IPS-20b (cell line): ENCODE measurements around the gene EP300.
"Not testable (repeated sequence)": the region's sequence is repeated elsewhere in the genome, so short reads cannot be mapped to it uniquely, and the experiment has no call there.

Experiments used
- H3K27ac ChIP-seq: one replicate; pipeline ENCODE4 v1.5.1; 2013; ENCODE audit warnings: low read length
- H3K27me3 ChIP-seq: 2 replicates; pipeline ENCODE4 v1.6.1; 2013; ENCODE audit warnings: mild to moderate bottlenecking, low read length, inconsistent platforms; ENCODE audit not compliant: insufficient read depth
- H3K36me3 ChIP-seq: 2 replicates; pipeline ENCODE4 v1.6.1; 2013; ENCODE audit warnings: low read depth, mild to moderate bottlenecking, inconsistent platforms, low read length, moderate library complexity; ENCODE audit not compliant: insufficient read depth
- H3K4me1 ChIP-seq: 2 replicates; pipeline ENCODE4 v1.6.1; 2013; ENCODE audit warnings: mild to moderate bottlenecking, control low read depth, inconsistent platforms, low read length, moderate library complexity; ENCODE audit not compliant: insufficient read depth
- H3K4me3 ChIP-seq: 2 replicates; pipeline ENCODE4 v1.5.1; 2013; ENCODE audit warnings: mild to moderate bottlenecking, low read length, inconsistent platforms
- H3K9ac ChIP-seq: 2 replicates; pipeline ENCODE4 v1.6.1; 2013; ENCODE audit warnings: low read depth, mild to moderate bottlenecking, inconsistent platforms, low read length, moderate library complexity
- H3K9me3 ChIP-seq: 2 replicates; pipeline ENCODE4 v1.6.1; 2013; ENCODE audit warnings: mild to moderate bottlenecking, low read depth, low read length, inconsistent platforms; ENCODE audit not compliant: insufficient read depth

Gene EP300

GRCh38 chr22:41064326-41064725 is 28.1 kb upstream of the EP300 start:
- H3K9ac ChIP-seq, H3K27ac ChIP-seq, H3K27me3 ChIP-seq, H3K4me1 ChIP-seq, H3K9me3 ChIP-seq, H3K4me3 ChIP-seq, H3K36me3 ChIP-seq: not testable (repeated sequence)

GRCh38 chr22:41066341-41066740 is 26.1 kb upstream of the EP300 start:
- H3K9ac ChIP-seq, H3K4me1 ChIP-seq, H3K27me3 ChIP-seq, H3K36me3 ChIP-seq, H3K9me3 ChIP-seq, H3K4me3 ChIP-seq, H3K27ac ChIP-seq: not testable (repeated sequence)

GRCh38 chr22:41067968-41068367 is 24.4 kb upstream of the EP300 start:
- H3K9ac ChIP-seq, H3K9me3 ChIP-seq, H3K27ac ChIP-seq, H3K36me3 ChIP-seq, H3K4me3 ChIP-seq, H3K27me3 ChIP-seq, H3K4me1 ChIP-seq: not testable (repeated sequence)

GRCh38 chr22:41070665-41071331 is 21.6 kb upstream of the EP300 start:
- H3K4me1 ChIP-seq = no peaks in the 10 kb centered on the region
- no peaks in the 10 kb centered on the region for H3K27me3 ChIP-seq
- no peaks in the 10 kb centered on the region for H3K9me3 ChIP-seq
- H3K4me3 ChIP-seq = no peak overlapping the region
- no peak overlapping the region for H3K27ac ChIP-seq
- no peak overlapping the region for H3K9ac ChIP-seq
- H3K36me3 ChIP-seq = no peaks in the 10 kb centered on the region

- Histone ChIP-seq H3K9me3 (no peaks in the 10 kb centered on the region), H3K4me3 (no peak overlapping the region), H3K36me3 (no peaks in the 10 kb centered on the region), H3K27me3 (no peaks in the 10 kb centered on the region), H3K9ac (no peak overlapping the region), H3K4me1 (no peaks in the 10 kb centered on the region), H3K27ac (no peak overlapping the region)
Observed at GRCh38 chr22:41074061-41074460, 18.3 kb upstream of the EP300 start.

- Histone ChIP-seq H3K4me1 (no peaks in the 10 kb centered on the region), H3K27me3 (no peaks in the 10 kb centered on the region), H3K27ac (no peak overlapping the region), H3K9ac (no peak overlapping the region), H3K4me3 (no peak overlapping the region), H3K36me3 (no peaks in the 10 kb centered on the region), H3K9me3 (no peaks in the 10 kb centered on the region)
Observed at GRCh38 chr22:41074466-41074865, 17.9 kb upstream of the EP300 start.

- Histone ChIP-seq H3K27me3 (no peaks in the 10 kb centered on the region), H3K4me3 (no peak overlapping the region), H3K9me3 (no peaks in the 10 kb centered on the region), H3K4me1 (no peaks in the 10 kb centered on the region), H3K27ac (no peak overlapping the region), H3K36me3 (no peaks in the 10 kb centered on the region), H3K9ac (no peak overlapping the region)
Observed at GRCh38 chr22:41074941-41075710, 17.3 kb upstream of the EP300 start.

- H3K4me1 ChIP-seq = no peaks in the 10 kb centered on the region
- no peak overlapping the region for H3K4me3 ChIP-seq
- no peak overlapping the region for H3K9ac ChIP-seq
Observed at GRCh38 chr22:41075946-41076345, 16.4 kb upstream of the EP300 start.

GRCh38 chr22:41076857-41077256 is 15.5 kb upstream of the EP300 start:
- Histone ChIP-seq H3K4me3 (no peak overlapping the region), H3K9ac (no peak overlapping the region), H3K27me3 (no peaks in the 10 kb centered on the region), H3K4me1 (no peaks in the 10 kb centered on the region), H3K27ac (no peak overlapping the region), H3K36me3 (no peaks in the 10 kb centered on the region), H3K9me3 (no peaks in the 10 kb centered on the region)

More at GRCh38 chr22:41075946-41076345, 16.4 kb upstream of the EP300 start:
- Histone ChIP-seq H3K36me3 (no peaks in the 10 kb centered on the region), H3K9me3 (no peaks in the 10 kb centered on the region), H3K27ac (no peak overlapping the region), H3K27me3 (no peaks in the 10 kb centered on the region)

- no peaks in the 10 kb centered on the region for H3K9me3 ChIP-seq
- no peaks in the 10 kb centered on the region for H3K27me3 ChIP-seq
- H3K36me3 ChIP-seq = no peaks in the 10 kb centered on the region
- H3K27ac ChIP-seq = no peak overlapping the region
- no peak overlapping the region for H3K9ac ChIP-seq
- no peak overlapping the region for H3K4me3 ChIP-seq
- no peaks in the 10 kb centered on the region for H3K4me1 ChIP-seq
Observed at GRCh38 chr22:41078931-41079330, 13.5 kb upstream of the EP300 start.

GRCh38 chr22:41085842-41086241 is 6.5 kb upstream of the EP300 start:
- H3K27me3 ChIP-seq = no peaks in the 10 kb centered on the region
- no peak overlapping the region for H3K27ac ChIP-seq
- H3K36me3 ChIP-seq = no peaks in the 10 kb centered on the region
- no peaks in the 10 kb centered on the region for H3K9me3 ChIP-seq
- H3K4me1 ChIP-seq = peaks cover 5% of the 10 kb centered on the region; the same call in 1 of the 2 replicates
- H3K9ac ChIP-seq = no peak overlapping the region
- no peak overlapping the region for H3K4me3 ChIP-seq
